ENCODE results near the gene LGR6.

Gene LGR6

GRCh38 chr1:202249436-202249835 lies 55.8 kb downstream of the LGR6 start:
- no peak overlapping the region for H3K4me2 ChIP-seq (ENCODE audit: low read length)
- TF ChIP-seq EZH2 (IDR thresholded peaks at IDR 0.05; ENCODE audit: borderline replicate concordance, low read length): no peak
- no peak for TF ChIP-seq CTCF (IDR thresholded peaks at IDR 0.05; ENCODE audit: low read length)
- no peak overlapping the region for H3K27ac ChIP-seq (ENCODE audit: low read depth, low read length, poor library complexity, severe bottlenecking)
- H3K9me3 ChIP-seq (ENCODE audit: low read length): no peaks in the 10 kb centered on the region
- no peaks in the 10 kb centered on the region for H3K4me1 ChIP-seq (ENCODE audit: insufficient read depth, low read length, severe bottlenecking)
- no peak overlapping the region for H3K4me3 ChIP-seq (ENCODE audit: low read depth, low read length, poor library complexity, severe bottlenecking)
- peaks cover 4% of the 10 kb centered on the region; the same call in 1 of the 2 replicates for H3K27me3 ChIP-seq (ENCODE audit: insufficient read depth, low read length)
- H3K79me2 ChIP-seq (ENCODE audit: insufficient read depth, low read length): no peaks in the 10 kb centered on the region
- no peak overlapping the region for H2AFZ ChIP-seq (ENCODE audit: low read length)
- H3K36me3 ChIP-seq (ENCODE audit: insufficient read depth, low read length): no peaks in the 10 kb centered on the region
- no peak overlapping the region for H3K9ac ChIP-seq (ENCODE audit: low read length)
- H4K20me1 ChIP-seq (ENCODE audit: insufficient read depth, low read length): no peaks in the 10 kb centered on the region
- no peaks in the 10 kb centered on the region for H3F3A ChIP-seq (ENCODE audit: insufficient read depth, low read length)
- H3K9me2 ChIP-seq (ENCODE audit: low read depth, low read length): no peaks in the 10 kb centered on the region

DNA sequence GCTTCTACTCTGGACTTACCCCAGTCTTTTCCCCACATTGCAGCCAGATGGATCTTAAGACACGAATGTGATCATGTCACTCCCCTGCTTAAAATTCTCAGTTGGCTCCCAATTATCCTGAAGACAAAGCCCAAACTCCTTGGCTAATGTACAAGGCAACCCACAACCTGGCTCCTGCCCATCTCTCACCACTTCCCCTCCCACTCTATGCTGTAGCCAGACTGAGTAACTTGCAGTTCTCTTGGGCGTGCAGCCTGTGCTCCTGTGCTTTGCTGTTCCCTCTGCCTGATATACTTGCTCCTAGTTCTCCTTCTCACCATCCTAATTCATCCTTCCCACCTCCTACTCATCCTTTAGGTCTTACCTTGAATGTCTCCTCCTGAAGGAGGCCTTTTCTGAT lies 56.2 kb downstream of the LGR6 start:
- H3K27me3 ChIP-seq (ENCODE audit: insufficient read depth, low read length): peaks cover 6% of the 10 kb centered on the region
- H3K4me2 ChIP-seq (ENCODE audit: low read length): no peak overlapping the region
- no peaks in the 10 kb centered on the region for H3K9me2 ChIP-seq (ENCODE audit: low read depth, low read length)
- TF ChIP-seq CTCF (IDR thresholded peaks at IDR 0.05; ENCODE audit: low read length) (no peak), EZH2 (IDR thresholded peaks at IDR 0.05; ENCODE audit: borderline replicate concordance, low read length) (no peak)
- H3K36me3 ChIP-seq (ENCODE audit: insufficient read depth, low read length): no peaks in the 10 kb centered on the region
- H3K4me1 ChIP-seq (ENCODE audit: insufficient read depth, low read length, severe bottlenecking): no peaks in the 10 kb centered on the region
- no peak overlapping the region for H3K9ac ChIP-seq (ENCODE audit: low read length)
- H3F3A ChIP-seq (ENCODE audit: insufficient read depth, low read length): no peaks in the 10 kb centered on the region
- H2AFZ ChIP-seq (ENCODE audit: low read length): no peak overlapping the region
- H3K9me3 ChIP-seq (ENCODE audit: low read length): no peaks in the 10 kb centered on the region
- no peak overlapping the region for H3K4me3 ChIP-seq (ENCODE audit: low read depth, low read length, poor library complexity, severe bottlenecking)
- no peaks in the 10 kb centered on the region for H4K20me1 ChIP-seq (ENCODE audit: insufficient read depth, low read length)
- H3K79me2 ChIP-seq (ENCODE audit: insufficient read depth, low read length): no peaks in the 10 kb centered on the region
- no peak overlapping the region for H3K27ac ChIP-seq (ENCODE audit: low read depth, low read length, poor library complexity, severe bottlenecking)

- no peaks in the 10 kb centered on the region for H3F3A ChIP-seq (ENCODE audit: insufficient read depth, low read length)
- H3K9me2 ChIP-seq (ENCODE audit: low read depth, low read length): no peaks in the 10 kb centered on the region
- H3K79me2 ChIP-seq (ENCODE audit: insufficient read depth, low read length): no peaks in the 10 kb centered on the region
- TF ChIP-seq CTCF (IDR thresholded peaks at IDR 0.05; ENCODE audit: low read length): no peak
- TF ChIP-seq EZH2 (IDR thresholded peaks at IDR 0.05; ENCODE audit: borderline replicate concordance, low read length): no peak
- H3K36me3 ChIP-seq (ENCODE audit: insufficient read depth, low read length): no peaks in the 10 kb centered on the region
- no peak overlapping the region for H3K9ac ChIP-seq (ENCODE audit: low read length)
- H3K27me3 ChIP-seq (ENCODE audit: insufficient read depth, low read length): peaks cover 11% of the 10 kb centered on the region
- no peak overlapping the region for H3K4me2 ChIP-seq (ENCODE audit: low read length)
- no peaks in the 10 kb centered on the region for H3K9me3 ChIP-seq (ENCODE audit: low read length)
- H2AFZ ChIP-seq (ENCODE audit: low read length): no peak overlapping the region
- H4K20me1 ChIP-seq (ENCODE audit: insufficient read depth, low read length): no peaks in the 10 kb centered on the region
- H3K4me3 ChIP-seq (ENCODE audit: low read depth, low read length, poor library complexity, severe bottlenecking): no peak overlapping the region
- H3K27ac ChIP-seq (ENCODE audit: low read depth, low read length, poor library complexity, severe bottlenecking): no peak overlapping the region
- H3K4me1 ChIP-seq (ENCODE audit: insufficient read depth, low read length, severe bottlenecking): no peaks in the 10 kb centered on the region
Observed at GRCh38 chr1:202250982-202251381, 57.4 kb downstream of the LGR6 start.

Measured in OCI-LY1 (cell line).